ENCODE results near the gene IRF4. TPM values are rescaled to one million over a fixed set of nuclear protein-coding genes. Genes with fewer than 3 reads are reported as not detected.

Gene IRF4
- total RNA-seq, 4 donors from 2014 or later = 4.5 to 17.0 (median 10.1) TPM

GRCh38 chr6:360349-360748 is 31.2 kb upstream of the IRF4 start:
- no peak for TF ChIP-seq CTCF (IDR thresholded peaks at IDR 0.05; ENCODE audit: low read depth)

DNA sequence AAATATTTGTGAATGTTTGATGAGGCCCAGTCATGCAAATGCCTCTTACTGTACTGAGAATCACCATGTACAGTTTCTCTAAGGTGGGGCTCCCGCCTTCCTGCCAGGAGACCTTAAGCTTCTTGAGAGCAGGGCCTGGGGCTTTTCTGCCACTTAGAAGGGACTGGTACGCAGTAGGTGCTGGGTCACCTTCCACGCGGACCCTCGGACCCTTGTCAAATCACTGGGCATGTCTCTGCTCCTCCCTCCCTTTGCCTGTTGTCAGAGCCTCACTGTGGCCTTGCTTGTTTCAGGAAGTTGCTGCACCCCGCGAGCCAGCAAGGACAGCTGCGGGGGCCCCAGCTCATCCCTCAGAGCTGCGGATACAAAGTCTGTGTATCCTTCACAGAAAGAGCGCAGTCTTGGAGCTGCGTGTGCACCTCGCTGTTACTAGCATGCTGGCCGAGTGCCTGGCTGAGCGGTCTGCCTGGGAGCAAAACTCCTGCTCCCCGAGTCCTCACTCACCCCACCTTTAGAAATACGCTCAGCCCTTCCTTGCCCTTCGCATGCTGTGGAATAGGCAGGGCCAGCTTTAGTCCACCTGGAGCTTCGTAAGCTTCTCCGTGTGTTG is 30.7 kb upstream of the IRF4 start:
- no peak for TF ChIP-seq CTCF (IDR thresholded peaks at IDR 0.05; ENCODE audit: low read depth)

GRCh38 chr6:361411-362132 is 30.0 kb upstream of the IRF4 start:
- TF ChIP-seq CTCF (IDR thresholded peaks at IDR 0.05; ENCODE audit: low read depth) = no peak

DNA sequence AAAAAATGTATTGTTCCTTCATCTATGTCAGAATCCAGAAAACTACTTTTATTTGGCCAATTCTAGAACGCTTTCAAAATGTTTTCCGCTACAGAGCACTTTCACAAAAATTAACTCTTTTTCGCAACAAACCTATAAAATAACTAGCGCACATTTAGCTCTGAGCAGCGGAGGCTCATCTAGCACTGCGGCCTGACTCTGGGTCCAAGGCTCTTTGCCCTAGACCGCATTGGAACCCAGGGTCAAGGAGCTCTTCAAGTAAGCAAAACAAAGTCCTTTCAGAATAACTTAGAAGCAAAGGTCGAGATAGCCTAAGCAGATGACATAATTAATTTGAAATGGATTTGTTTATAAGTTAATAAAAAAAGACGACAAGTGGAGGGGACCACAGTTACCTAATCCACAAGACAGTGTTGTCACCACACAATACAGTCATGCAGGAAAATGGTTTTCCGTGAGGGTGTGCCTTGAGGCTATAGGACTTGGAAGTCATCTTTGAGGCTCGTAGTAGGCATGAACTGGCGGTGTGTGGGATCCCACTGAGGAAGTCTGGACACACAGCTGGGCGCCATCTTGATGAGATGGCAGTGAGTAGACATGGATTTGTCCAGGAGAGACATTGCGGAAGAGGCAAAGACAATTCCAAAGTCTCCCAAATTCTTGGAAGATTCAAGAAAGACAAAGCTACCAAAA is 29.2 kb upstream of the IRF4 start:
- TF ChIP-seq CTCF (IDR thresholded peaks at IDR 0.05; ENCODE audit: low read depth) = no peak

DNA sequence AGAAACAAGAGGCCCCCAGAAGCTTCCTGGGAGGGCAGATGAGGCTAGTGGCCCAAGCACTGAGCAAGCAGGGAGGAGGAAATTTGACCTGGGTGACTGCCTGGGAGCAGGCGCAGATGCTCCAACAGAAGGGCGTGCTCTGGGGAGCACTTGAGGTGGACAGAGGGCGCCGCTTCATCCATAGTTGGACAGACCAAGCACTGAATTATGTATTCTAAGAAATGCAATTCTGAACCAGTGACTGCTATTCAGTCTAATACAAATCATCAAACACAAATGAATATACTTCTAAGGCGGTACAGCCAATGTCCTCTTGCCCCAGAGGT is 28.7 kb upstream of the IRF4 start:
- TF ChIP-seq CTCF (IDR thresholded peaks at IDR 0.05; ENCODE audit: low read depth) = no peak

- no peak for TF ChIP-seq CTCF (IDR thresholded peaks at IDR 0.05; ENCODE audit: low read depth)
Observed at GRCh38 chr6:363291-363690, 28.3 kb upstream of the IRF4 start.

GRCh38 chr6:363909-364308 is 27.6 kb upstream of the IRF4 start:
- no peak for TF ChIP-seq CTCF (IDR thresholded peaks at IDR 0.05; ENCODE audit: low read depth)

Measured in subcutaneous adipose tissue (tissue), 4 donors.